Endothelial cell of umbilical vein (primary cell): ENCODE data around the gene HAUS3.

Source experiments
- CTCF ChIP-seq, 2 donors: IDR thresholded peaks; 1 replicate in 1 of 2; 2 replicates in 1 of 2; pipeline ENCODE4 v1.5.1; 2011; ENCODE audit warnings: low read length in 2 of 2, mild to moderate bottlenecking in 2 of 2, moderate library complexity in 2 of 2, control low read depth in 1 of 2, inconsistent platforms in 1 of 2, low read depth in 1 of 2; ENCODE audit not compliant: insufficient read depth in 1 of 2; ENCODE audit errors: extremely low read depth in 1 of 2
- EZH2 ChIP-seq: IDR thresholded peaks from 2 replicates; pipeline ENCODE4 v1.6.1; 2012; ENCODE audit warnings: borderline replicate concordance, low read depth, mild to moderate bottlenecking, moderate library complexity, low read length, inconsistent platforms; ENCODE audit not compliant: severe bottlenecking
- JUN ChIP-seq: IDR thresholded peaks from 2 replicates; pipeline ENCODE4 v1.6.1; 2011; ENCODE audit warnings: borderline replicate concordance, low read depth; ENCODE audit not compliant: insufficient read length, insufficient read depth
- MYC ChIP-seq: IDR thresholded peaks from one replicate; pipeline ENCODE4 v1.6.1; 2011; ENCODE audit warnings: mild to moderate bottlenecking, low read depth, low read length
- POLR2A ChIP-seq: IDR thresholded peaks from 2 replicates; pipeline ENCODE4 v1.6.1; 2012; ENCODE audit warnings: low read depth, mild to moderate bottlenecking, control low read depth, low read length
- POLR2AphosphoS5 ChIP-seq: IDR thresholded peaks from 2 replicates; pipeline ENCODE4 v1.6.1; 2012; ENCODE audit warnings: low read depth, mild to moderate bottlenecking, control low read depth, low read length, moderate library complexity; ENCODE audit not compliant: insufficient read depth

- TF ChIP-seq CTCF (IDR thresholded peaks at IDR 0.05; ENCODE audit: extremely low read depth in 1 of 2, insufficient read depth in 1 of 2, low read depth in 1 of 2, low read length in 2 of 2) (peak in 1 of 2 donors; percentile 21), EZH2 (no peak), MYC (no peak), POLR2AphosphoS5 (no peak), JUN (no peak), POLR2A (no peak)
These were observed 39.8 kb upstream of the HAUS3 start for GRCh38 chr4:2281575-2282343.
